ENCODE results near the gene SLC6A2.
"Not testable (repeated sequence)": the region's sequence is repeated elsewhere in the genome, so short reads cannot be mapped to it uniquely, and the experiment has no call there.

The SLC6A2 gene

DNA sequence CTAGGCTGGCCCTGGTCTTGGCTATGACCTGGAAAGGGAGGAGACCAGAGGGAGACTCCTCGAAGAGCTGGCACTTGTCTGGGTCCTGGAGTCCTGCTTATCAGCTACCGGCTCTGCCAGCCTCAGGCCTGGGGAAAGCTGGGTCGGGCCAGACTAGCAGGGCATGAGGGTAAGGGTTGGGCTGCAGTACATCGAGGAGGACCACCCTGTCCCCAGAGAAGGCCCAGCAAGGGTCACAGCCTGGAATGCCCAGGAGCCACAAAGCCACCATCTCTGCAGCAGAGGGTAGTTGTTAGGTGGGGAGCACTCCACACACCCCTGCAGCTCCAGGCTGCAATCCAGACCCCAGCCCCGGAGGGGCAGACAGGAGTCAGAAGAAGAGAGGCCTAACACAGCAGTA lies 54.0 kb downstream of the SLC6A2 start:
- FAIRE-seq, result no peak
- no peak for DNase-seq (ENCODE audit: low spot score)

DNA sequence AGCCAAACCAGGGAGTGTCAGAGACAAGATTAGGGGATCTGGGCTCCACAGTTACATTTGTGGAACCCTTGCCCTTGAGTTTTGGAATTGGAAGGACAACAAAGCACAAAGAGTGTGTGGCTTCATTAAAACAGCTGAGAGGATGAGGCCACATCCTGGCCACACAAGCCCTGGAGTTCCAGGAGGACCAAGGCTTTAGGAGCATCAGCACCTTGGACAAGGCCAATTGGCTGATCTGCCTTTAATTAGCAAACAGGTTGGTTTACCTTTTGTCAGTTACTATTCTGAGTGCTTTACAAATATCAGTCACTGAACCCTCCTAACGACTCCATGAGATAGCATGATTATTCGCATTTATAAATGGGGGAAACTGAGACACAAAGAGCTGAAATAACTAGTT lies 54.7 kb downstream of the SLC6A2 start:
- no peak for DNase-seq (ENCODE audit: low spot score)
- FAIRE-seq, result no peak

DNA sequence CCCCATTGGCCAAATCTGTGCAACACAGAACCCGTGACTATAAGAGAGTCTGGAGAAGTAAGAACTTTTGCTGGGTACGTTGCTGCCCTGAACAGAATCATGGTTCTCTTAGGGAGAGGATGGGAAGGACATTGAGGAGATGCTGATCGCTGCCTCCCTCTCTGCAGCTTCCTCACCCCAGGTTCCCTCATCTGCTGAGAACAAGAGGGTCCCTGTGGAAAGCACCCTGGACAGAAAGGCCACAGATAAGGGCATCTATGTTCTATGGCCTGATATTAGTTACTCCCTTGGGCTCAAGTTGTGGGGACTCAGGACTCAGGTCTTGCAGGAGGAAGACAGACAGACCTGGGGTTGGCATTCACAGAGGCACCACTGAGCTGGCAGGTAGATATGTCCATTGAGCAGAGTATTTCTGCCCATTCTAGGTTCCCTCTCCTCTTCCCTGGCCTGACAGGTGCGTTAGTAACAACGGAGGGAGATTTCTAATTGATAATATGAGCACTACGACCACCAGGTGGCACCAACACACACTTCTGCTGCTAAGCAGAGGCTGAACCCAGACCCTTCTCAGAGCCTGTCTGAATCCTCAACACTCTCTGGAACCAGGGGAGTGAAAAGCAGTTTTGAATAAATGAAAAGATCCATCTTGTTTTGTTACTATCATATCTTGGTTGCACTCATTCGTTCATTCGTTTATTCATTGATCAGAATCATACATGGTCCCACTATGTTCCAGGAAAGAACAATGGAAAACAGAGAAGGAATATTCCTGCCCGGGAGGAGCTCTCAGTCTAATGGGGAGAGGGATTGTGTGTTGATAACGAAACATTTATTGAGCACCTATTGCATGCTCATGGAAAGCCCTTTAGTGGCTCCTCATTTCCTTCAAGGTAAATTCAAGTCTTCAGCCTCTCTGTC lies 56.4 kb downstream of the SLC6A2 start:
- peak; percentile 31 for DNase-seq (ENCODE audit: low spot score)
- no peak for FAIRE-seq

DNA sequence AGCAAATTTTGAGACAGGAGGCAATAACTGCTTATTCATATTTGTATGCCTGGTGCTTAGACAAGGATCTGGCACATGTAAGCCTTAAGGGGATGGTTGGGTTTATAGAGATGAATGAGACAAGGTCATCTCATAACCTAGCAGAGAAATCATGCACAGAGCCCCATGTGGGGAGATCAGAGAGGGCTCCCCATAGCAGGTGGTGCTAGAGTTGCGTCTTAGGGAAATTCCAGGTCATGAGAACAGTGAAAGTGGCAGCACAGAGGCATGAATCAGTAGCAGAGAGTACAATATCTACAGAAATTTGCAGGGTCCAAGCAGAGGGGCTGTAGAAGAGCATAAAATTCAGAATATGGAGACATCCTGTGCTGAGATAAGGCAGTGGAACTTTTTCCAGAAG lies 57.3 kb downstream of the SLC6A2 start:
- no peak for DNase-seq (ENCODE audit: low spot score)
- no peak for FAIRE-seq

DNA sequence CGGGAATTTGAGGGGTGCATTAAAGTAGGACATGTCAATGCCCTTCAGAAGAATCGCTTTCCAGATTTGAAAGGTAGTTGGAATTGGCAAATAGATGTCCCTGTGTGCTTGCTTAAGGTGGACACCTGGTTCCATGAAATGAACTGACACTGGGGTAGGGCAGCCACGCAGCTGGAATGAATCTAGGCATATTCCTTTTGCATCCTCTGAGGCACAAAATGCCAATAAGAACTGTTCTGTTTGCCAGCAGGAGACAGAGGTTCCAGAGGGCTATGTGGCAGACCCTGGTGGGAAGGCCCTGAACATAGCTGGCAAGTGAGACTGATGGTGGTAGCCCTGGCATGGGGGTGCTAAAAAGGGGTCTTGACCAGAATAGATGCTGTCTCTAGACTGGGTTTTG lies 61.5 kb downstream of the SLC6A2 start:
- DNase-seq (ENCODE audit: low spot score), result no peak
- no peak for FAIRE-seq

DNA sequence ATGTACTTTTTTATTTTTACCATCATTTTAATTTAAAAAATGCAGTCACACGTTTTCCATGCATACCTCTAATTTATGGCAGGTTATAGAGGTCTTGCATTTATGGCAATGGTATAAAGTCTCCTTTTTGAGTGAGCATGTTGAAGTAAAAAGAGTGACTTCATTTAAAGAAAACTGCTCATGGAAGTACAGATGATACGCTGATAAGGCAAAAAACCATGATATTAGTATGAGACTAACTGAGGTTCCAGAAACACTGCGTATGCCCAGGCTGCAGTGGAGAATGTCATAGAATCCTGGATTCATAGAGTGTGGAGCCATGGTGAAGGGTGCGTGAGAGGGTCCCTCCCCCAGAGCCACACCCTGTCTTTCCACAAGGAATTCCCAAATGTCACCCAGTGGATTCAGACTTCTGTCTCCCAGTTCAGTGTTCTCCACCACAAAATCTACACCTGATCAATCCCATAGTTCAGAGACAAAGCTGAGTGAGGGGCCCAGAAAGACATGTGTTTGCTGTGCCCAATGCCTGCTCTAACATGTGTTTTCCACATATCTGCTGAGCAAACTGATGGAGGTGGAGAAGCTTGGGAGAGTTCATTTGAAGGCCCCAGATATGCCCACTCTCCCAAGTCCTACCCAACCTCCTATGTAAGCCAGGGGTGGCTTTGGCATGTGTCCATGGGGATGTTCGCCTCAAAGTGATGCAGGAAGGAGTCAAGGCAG lies 69.4 kb downstream of the SLC6A2 start:
- no peak for DNase-seq (ENCODE audit: low spot score)
- no peak for FAIRE-seq

DNA sequence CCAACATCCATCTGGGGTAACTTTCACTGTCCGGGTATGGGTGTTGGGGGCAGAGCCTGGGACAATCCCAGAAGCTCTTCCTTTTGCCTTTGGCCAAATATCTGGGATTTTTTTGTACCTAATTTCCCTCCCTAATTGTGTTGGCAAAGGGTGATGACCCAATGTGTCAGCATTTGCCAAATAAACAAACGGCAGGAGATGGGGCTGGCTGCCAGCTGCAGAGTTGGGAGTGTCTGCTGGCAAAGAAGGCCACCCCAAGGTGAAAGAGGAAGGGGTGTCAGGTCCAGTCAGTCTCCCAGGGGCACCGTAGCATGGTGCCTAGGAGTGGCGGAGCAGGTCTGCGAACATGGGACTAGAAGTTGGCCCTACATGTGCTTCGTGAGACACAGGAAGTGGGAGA lies 73.0 kb downstream of the SLC6A2 start:
- DNase-seq (ENCODE audit: low spot score) (no peak), FAIRE-seq (no peak)

DNA sequence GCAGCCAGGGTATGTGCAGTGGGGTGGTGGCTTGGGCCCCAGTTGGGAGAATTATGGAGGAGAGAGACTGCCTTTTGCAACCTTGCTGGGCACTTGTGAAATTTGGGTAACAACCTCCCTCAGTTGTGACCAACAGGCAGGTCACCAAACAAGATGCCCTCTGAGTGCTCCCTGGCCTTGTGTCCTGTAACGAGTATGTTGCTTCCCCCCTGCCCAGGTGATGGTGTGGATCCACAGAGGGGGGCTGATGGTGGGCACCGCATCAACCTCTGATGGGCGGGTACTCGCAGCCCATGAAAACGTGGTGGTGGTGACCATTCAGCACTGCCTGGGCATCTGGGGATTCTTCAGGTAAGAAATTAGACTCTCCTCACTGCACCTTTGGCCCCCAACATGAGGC lies 74.3 kb downstream of the SLC6A2 start:
- FAIRE-seq, result no peak
- no peak for DNase-seq (ENCODE audit: low spot score)

DNA sequence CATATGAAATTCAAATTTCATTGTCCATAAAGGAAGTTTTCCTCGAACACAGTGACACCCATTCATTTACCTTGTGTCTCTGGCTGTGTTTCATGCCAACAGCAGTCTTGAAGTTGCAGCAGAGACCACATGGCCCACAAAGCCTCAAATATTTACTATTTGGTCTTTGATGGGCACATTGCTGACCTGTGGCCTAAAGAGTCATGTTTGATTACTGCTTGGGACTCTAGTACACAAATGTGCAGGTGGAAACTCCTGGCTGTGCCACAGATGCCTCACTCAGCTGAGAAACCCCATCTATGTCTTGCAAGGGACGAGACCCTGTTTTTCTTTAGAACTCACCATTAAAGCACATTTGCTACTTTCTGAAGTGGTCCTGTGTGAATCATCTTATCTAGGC lies 76.7 kb downstream of the SLC6A2 start:
- DNase-seq (ENCODE audit: low spot score), result no peak
- FAIRE-seq, result no peak

DNA sequence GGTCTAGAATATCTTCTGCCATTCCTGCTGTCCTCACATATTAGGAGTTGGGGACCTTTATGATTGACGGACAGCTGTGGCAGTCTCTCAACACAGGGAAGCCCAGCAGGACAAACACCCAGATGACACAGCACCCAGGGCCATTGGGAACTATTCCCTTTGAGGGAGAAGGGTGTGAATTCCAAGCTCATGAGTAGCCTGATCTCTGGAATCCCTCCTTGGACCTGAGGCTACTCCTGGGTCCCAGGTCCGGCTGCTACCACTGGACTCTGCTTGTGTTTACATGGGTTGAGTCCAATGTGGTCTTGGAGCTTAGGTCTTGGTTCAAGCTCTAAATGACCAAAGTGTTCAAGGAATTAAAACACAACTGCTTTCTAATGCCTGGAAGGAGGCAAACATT lies 78.9 kb downstream of the SLC6A2 start:
- FAIRE-seq, result no peak
- no peak for DNase-seq (ENCODE audit: low spot score)

DNA sequence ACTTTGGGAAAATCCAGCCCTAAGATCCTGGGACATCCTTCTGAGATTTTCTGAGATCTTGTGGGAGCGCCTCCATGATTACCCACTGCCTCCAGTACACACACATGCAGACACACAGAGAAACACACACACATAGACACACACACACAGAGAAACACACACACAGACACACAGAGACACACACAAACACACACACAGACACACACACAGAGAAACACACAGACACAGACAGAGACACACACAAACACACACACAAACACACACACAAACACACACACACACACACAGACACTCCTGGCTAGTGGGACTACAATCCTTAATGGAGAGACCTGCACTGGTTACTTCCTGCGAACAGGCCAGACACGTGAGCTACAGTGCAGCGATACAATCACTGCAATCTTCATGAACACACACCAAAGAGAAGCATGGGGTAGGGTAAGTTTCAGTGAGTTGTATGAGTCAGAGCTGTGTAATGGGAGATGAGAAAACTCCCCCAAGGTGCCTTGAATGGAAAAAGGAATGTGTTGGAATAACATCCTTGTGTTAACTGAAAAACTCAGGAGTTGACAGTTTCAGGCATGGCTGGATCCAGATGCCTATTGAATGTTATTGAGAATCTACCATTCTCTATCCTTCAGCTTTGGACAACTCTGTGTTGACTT lies 79.5 kb downstream of the SLC6A2 start:
- FAIRE-seq (no peak), DNase-seq (ENCODE audit: low spot score) (peak; percentile 39)

DNA sequence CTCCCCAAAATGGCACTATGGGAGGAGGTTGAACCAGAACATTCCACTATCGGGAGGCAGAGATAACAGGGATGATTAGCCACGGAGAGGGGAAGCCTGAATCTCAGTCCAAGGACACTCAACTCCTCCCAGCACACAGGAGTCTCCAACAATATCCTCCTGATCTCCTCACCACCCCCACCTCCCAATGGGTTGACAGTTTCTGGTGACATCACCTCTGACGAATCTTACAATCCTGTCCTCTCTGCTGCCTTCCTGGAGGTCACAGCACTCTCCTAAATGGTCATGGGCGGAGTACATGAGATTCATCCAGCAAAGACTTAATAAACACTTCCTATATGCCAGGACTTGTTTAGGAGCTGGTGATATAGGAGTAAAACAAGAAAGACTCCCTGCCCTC lies 80.9 kb downstream of the SLC6A2 start:
- FAIRE-seq, result no peak

DNA sequence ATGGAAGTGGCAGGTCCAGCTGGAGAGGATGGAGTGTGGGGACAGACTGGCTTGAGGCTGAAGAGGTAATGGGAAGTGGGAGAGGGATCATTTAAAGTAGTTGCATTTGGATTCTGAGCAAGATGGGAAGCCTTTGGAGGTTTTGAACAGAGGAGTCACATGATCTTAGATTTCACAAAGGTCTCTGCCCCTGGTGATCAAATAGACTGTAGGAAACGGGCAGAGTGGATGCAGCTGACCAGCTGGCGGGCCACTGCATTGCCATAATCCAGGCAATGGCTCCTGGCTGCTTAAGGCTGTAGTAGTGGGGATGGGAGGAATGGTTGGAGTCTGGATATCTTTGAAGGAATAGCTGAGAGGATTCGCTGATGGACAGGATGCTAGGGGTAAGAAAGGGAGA lies 81.5 kb downstream of the SLC6A2 start:
- no peak for DNase-seq (ENCODE audit: low spot score)
- FAIRE-seq, result no peak

More for the DNA sequence above, 80.9 kb downstream of the SLC6A2 start:
- no peak for DNase-seq (ENCODE audit: low spot score)

DNA sequence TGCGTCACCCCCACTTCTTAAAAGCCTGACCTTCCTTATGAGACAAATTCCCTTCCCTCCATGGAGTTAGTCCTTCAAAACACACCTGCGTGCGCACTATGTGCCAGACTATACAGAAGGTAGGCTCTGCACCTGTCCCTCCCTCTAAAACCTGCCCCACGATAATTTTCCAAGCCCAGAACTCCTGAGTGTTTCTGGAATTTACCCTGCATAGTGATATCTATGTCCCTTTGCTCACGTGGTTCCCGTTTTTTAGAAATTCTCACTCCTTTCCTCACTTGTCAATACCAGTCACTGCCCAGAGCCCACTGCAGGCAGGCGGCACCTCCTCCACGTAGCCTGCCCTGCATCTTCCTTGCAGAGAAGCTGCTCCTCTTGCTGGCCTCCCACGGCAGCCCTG lies 82.2 kb downstream of the SLC6A2 start:
- no peak for FAIRE-seq

DNA sequence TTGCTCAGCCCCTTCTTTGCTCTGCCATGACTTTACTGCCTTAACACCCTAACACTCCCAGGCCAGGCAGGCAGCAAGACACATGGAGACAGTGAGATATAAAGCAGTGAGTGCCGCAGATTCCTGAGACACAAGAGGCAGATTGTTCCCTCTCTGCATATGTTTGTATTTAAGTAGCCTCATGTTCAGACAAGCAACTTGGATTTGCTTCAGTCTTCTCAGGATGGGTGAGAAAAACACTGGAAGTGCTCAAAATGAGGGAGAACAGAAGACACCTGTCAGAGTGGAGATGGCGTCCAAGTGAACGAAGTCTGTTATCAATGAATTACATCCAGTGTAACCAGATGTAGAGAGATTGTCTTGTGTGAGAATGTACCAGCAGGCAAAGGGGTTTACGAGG lies 90.3 kb downstream of the SLC6A2 start:
- no peak for FAIRE-seq
- DNase-seq (ENCODE audit: low spot score), result no peak

More for the DNA sequence above, 82.2 kb downstream of the SLC6A2 start:
- no peak for DNase-seq (ENCODE audit: low spot score)

DNA sequence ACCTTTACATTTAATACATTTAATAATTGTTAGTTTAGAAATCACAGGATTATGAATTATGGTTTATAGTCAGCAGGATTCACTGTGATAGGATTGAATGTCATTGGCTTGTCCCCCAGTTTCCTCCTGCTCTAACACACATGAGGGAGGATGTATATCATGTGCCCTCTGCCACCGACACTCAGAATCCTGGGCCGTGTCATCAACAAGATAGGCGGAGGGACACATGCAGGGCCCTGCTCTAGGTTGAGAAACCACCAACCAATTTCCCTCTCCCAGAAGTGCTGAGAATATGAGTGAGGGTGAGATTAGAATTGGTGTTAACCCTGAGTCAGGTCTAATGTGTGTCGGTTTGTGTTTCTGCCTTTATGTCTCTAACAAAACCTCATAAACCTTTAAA lies 92.0 kb downstream of the SLC6A2 start:
- FAIRE-seq (no peak), DNase-seq (ENCODE audit: low spot score) (no peak)

DNA sequence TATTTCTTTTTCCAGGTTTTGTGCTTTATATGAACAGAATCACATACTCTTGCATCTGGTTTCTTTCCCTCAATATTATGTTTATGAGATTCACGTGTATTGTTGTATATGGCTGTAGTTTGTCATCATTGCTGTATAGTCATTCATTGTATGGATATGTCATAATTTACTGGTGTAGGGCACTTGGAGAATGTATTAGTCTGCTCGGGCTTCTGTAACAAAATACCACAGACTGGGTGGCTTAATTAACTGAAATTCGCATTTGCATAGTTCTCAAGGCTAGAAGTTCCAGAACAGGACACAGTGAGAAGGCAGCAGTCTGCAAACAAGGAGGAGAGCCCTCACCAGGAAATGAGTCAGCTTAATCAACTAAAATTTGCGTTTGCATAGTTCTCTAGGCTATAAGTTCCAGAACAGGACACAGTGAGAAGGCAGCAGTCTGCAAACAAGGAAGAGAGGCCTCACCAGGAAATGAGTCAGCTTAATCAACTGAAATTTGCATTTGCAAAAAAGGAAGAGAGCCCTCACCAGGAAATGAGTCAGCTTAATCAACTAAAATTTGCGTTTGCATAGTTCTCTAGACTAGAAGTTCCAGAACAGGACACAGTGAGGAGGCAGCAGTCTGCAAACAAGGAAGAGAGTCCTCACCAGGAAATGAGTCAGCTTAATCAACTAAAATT lies 96.8 kb downstream of the SLC6A2 start:
- peak; percentile 53 for DNase-seq (ENCODE audit: low spot score)
- FAIRE-seq, result not testable (repeated sequence)

DNA sequence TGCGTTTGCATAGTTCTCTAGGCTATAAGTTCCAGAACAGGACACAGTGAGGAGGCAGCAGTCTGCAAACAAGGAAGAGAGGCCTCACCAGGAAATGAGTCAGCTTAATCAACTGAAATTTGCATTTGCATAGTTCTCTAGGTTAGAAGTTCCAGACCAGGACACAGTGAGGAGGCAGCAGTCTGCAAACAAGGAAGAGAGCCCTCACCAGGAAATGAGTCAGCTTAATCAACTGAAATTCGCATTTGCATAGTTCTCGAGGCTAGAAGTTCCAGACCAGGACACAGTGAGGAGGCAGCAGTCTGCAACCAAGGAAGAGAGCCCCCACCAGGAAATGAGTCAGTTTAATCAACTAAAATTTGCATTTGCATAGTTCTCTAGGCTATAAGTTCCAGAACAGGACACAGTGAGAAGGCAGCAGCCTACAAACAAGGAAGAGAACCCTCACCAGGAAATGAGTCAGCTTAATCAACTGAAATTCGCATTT lies 97.4 kb downstream of the SLC6A2 start:
- peak; percentile 62 for DNase-seq (ENCODE audit: low spot score)
- peak; percentile 78 for FAIRE-seq
